ENCODE measurements around the gene IGSF21.

IGSF21 gene

DNA sequence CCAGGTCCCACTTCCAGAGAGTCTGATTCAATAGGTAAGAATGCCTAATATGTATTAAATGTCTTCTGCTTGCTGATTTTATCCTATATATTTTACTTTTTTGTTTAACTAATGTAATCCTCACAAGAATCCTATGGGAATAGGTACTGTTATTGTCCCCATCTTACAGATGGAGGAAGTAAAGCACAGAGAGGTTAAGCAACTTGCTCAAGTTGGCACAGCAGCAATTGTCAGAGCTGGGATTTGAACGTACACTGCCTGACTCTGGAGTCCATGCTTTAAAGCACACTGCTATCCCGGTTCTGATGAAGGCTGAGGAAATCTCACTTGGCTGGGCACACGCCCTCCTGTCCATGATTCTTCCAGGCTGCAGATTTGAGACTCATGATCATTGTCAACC lies 62.8 kb downstream of the IGSF21 start:
- TF ChIP-seq CTCF (conservative IDR thresholded peaks at IDR 0.05; ENCODE audit: low read depth, low read length), result no peak
- DNase-seq (ENCODE audit: low read depth), result no peak
- H3K4me3 ChIP-seq (ENCODE audit: low read depth, low read length), result no peak overlapping the region

DNA sequence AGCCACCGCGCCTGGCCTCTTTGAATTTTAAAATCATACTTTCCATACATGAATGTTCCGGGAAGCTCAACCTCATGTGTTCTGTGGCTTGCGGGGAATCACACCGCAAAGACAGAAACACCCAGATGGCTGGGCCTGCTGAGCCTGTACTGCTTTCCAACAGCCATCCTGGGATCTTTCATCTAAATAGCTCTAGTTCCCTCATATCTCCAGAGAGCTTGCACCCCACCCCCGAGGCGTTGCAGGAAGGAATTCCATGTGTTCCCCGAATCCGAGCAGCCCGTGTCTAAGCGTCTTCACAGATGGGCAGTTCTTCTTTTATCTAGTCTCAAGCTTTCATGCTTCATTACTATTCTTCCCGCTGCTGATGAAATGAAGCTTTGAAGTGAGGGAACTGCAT lies 66.4 kb downstream of the IGSF21 start:
- TF ChIP-seq CTCF (conservative IDR thresholded peaks at IDR 0.05; ENCODE audit: low read depth, low read length), result no peak

GRCh38 chr1:18175051-18175450 lies 67.5 kb downstream of the IGSF21 start:
- DNase-seq (ENCODE audit: low read depth), result no peak
- H3K4me3 ChIP-seq (ENCODE audit: low read depth, low read length), result no peak overlapping the region
- no peak for TF ChIP-seq CTCF (conservative IDR thresholded peaks at IDR 0.05; ENCODE audit: low read depth, low read length)

More for the DNA sequence above, 66.4 kb downstream of the IGSF21 start:
- H3K4me3 ChIP-seq (ENCODE audit: low read depth, low read length), result no peak overlapping the region
- no peak for DNase-seq (ENCODE audit: low read depth)

DNA sequence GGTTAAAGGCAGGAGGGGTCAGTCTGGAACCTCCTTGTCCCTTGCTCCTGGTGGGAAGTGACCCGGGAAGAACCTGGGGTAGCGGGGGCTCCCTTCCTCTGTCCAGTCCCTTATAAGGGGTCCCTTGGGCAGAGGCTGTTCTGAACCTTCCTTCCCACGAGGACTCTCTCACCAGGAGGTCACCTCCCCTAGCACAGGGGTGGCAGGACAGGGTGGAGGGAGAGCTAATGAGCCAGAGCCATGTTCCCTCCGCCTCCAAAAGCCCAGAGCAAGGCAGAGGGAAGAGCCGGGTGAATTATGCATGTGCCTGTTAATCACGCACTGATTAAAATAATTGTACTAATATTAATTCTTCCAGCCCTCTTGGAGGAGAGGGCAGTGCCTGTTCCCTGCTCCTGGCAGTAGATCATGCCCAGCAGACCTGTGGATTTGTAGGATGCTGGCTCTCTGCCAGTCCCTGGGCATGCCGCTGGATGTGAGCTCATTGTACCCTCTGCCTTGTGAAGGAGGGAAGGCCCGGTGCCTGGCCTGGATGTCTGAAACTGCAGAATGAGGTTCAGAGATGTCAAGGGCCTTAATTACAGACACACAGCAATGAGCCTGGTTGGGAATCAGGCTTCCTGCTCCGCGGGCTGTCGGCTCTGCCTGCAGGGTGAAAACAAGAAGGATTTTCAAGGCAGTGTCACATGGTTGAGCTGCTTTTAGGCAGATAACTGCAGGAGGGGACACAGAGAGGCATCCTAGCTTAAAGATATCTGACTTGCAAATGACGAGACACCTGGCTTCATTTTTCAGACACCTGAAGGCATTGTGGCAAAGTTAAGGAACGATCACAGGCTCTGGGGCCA lies 68.2 kb downstream of the IGSF21 start:
- TF ChIP-seq CTCF (conservative IDR thresholded peaks at IDR 0.05; ENCODE audit: low read depth, low read length), result no peak
- no peak for DNase-seq (ENCODE audit: low read depth)
- no peak overlapping the region for H3K4me3 ChIP-seq (ENCODE audit: low read depth, low read length)

- no peak for DNase-seq (ENCODE audit: low read depth)
- TF ChIP-seq CTCF (conservative IDR thresholded peaks at IDR 0.05; ENCODE audit: low read depth, low read length), result no peak
- H3K4me3 ChIP-seq (ENCODE audit: low read depth, low read length), result no peak overlapping the region
Measured at GRCh38 chr1:18176619-18177018, 69.0 kb downstream of the IGSF21 start.

- H3K4me3 ChIP-seq (ENCODE audit: low read depth, low read length), result no peak overlapping the region
- no peak for DNase-seq (ENCODE audit: low read depth)
- TF ChIP-seq CTCF (conservative IDR thresholded peaks at IDR 0.05; ENCODE audit: low read depth, low read length), result no peak
Measured at GRCh38 chr1:18178111-18178510, 70.5 kb downstream of the IGSF21 start.

- no peak for DNase-seq (ENCODE audit: low read depth)
- no peak for TF ChIP-seq CTCF (conservative IDR thresholded peaks at IDR 0.05; ENCODE audit: low read depth, low read length)
- no peak overlapping the region for H3K4me3 ChIP-seq (ENCODE audit: low read depth, low read length)
Measured at GRCh38 chr1:18179009-18179408, 71.4 kb downstream of the IGSF21 start.

Data from choroid plexus epithelial cell (primary cell).